NCI-H1092 (cell line): ENCODE data around the gene MASP2.
"Not testable (repeated sequence)": the region's sequence is repeated elsewhere in the genome, so short reads cannot be mapped to it uniquely, and the experiment has no call there.

Source experiments
- DNase-seq: peaks from one replicate; lab custom pipeline; 2025; lab: John Stamatoyannopoulos, UW

MASP2 gene

GRCh38 chr1:11039351-11040104 lies 7.5 kb downstream of the MASP2 start:
- no peak for DNase-seq

DNA sequence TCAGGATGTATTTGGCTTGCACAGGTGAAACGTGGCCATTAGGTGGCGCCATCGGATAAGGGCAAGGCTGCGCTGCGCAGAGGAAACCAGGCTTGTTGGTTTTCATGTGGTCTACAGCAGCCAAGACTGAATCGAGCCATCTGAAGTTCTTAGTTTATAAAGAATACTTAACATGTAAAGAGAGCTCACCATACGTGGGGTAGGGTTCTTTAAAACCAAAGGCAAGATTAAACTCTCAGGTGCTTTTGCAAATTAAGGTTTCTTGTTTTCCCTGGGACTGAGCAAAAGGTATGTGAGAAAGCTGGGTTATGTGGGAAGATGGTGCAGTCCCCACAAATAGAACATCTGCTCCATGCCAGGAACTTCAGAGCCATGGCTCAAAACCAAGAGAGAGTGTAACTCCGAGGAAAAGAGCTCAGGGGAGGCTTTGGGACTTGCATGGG lies 9.3 kb downstream of the MASP2 start:
- DNase-seq = peak; percentile 85

GRCh38 chr1:11037019-11037739 lies 9.9 kb downstream of the MASP2 start:
- not testable (repeated sequence) for DNase-seq

GRCh38 chr1:11031624-11032262 lies 15.3 kb downstream of the MASP2 start:
- no peak for DNase-seq

DNA sequence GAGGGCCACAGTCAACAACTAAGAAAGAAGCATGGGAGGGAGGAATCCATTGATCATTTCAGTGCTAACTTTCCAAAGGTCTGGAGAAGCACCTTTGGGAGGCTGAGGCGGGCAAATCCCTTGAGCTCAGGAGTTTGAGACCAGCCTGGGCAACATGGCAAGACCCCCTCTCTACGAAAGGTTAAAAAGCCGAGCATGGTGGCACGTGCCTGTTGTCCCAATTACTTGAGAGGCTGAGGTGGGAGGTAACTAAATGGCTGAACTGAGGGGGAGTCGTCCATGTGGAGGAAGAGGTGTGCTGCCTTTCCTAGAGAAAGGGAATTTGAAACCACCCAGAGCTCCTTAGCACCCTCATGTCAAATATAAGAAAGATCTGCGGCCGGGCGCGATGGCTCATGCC lies 16.2 kb downstream of the MASP2 start:
- no peak for DNase-seq

GRCh38 chr1:11028018-11028417 lies 19.0 kb downstream of the MASP2 start:
- DNase-seq = no peak

DNA sequence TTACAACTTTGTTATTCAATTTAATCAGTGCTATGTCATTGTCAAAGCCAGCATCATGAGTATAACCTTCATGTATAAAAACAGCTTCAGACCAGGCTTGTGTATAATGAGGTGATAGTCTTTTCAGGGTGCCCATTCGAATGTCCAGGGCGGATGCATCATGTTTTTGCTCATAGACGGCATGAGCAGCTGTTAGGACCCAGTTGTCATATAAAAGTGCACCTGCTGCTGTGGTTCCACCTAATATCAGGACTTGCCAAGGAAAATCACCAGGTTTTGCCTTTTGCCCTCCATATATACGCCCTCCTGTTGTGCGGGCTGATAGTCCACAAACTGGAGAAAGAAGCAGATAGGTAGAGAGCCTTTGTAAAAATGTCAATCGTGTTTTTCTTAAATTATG lies 19.7 kb downstream of the MASP2 start:
- DNase-seq = no peak

DNA sequence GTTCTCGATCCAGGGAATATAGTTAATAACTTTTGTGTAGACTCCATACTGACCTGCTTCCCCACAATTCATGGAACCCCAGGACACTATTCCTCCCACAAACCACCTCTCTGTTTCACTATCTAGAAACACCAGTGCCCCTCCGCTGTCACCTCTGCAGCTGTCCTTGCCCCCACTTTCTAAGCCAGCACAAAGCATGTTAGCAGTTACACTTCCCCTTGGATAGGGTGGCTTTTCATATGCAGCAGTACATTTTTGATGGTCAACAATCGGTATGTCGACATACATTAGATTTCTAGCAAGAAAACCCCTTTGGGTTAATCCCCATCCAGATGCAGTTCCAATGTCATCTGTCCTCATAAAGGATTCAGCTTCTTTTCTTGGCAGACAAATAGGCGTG lies 20.1 kb downstream of the MASP2 start:
- DNase-seq = no peak

DNA sequence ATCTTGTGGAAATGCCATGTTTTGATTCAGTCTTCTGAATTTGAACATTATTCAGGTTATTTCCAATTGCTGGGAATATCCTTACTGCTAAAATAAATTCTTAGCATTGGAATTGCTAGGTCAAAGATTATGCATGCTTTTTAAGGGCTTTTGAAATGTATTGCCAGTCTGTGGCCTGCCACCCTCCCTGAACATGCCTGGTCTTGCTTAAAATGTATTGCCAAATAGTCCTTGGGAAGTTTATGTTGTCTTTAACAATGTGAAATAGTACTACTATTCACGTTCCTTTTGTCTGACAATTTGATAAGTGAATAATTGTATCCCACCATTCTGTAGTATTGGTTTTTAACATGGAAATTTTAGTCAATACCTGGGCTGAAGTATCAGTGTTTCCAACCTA lies 21.0 kb downstream of the MASP2 start:
- DNase-seq = no peak

DNA sequence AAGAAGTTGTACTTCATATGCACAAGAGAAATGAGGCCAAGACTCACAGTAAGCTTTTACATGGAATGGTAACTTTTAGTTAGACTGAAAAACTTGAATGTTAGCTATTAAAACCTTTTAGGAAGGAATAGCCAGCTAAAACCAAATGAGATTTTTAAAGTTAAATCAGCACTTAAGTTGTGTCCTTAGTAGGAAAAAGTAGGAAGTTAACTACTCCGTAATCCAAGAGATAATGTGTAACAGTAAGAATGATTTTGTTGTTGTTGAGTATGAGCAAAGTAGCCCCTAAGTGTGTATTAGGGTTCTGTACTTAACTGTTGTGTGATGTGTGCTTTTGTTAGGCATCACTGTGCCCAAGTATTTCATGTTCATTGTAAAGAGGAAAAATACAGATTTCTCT lies 21.4 kb downstream of the MASP2 start:
- no peak for DNase-seq

DNA sequence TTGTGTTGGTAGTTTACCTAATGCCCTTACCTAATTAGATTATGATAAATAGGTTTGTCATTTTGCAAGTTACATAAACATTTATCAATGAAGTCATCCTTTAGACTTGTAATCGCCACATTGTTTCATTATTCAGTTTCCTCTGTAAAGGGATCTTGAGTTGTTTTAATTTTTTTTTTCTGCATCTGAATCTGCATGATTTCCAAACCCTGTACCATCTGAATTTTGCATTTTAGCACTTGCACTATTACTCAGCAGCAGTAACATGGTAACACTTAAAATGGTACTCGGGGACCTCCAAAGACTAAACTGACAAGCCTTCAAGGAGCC lies 22.2 kb downstream of the MASP2 start:
- DNase-seq = no peak

GRCh38 chr1:11024154-11024873 lies 22.7 kb downstream of the MASP2 start:
- no peak for DNase-seq

DNA sequence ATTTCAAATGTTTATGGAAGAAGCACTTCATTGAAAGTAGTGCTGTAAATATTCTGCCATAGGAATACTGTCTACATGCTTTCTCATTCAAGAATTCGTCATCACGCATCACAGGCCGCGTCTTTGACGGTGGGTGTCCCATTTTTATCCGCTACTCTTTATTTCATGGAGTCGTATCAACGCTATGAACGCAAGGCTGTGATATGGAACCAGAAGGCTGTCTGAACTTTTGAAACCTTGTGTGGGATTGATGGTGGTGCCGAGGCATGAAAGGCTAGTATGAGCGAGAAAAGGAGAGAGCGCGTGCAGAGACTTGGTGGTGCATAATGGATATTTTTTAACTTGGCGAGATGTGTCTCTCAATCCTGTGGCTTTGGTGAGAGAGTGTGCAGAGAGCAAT lies 23.8 kb downstream of the MASP2 start:
- DNase-seq = no peak

GRCh38 chr1:11019971-11020370 lies 27.1 kb downstream of the MASP2 start:
- DNase-seq = no peak

- not testable (repeated sequence) for DNase-seq
Measured at GRCh38 chr1:11019358-11019757, 27.7 kb downstream of the MASP2 start.

DNA sequence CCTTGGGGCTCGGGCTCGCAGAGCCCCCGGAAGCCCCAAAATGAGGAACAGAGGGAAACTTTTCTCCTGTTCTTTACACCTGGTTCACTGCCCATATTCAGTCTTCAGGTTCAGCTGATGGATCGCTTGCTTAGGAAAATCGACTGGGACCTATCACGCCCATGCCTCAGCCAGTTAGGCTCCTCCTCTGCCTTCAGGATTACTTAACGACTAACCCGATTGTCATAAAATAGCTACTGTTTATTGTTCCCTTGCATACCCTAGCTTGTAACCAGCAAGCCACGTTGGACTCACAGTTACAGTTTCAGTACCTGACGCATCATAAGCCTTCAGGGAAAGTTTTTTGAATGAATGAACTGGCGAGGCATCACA lies 33.9 kb downstream of the MASP2 start:
- DNase-seq = no peak

DNA sequence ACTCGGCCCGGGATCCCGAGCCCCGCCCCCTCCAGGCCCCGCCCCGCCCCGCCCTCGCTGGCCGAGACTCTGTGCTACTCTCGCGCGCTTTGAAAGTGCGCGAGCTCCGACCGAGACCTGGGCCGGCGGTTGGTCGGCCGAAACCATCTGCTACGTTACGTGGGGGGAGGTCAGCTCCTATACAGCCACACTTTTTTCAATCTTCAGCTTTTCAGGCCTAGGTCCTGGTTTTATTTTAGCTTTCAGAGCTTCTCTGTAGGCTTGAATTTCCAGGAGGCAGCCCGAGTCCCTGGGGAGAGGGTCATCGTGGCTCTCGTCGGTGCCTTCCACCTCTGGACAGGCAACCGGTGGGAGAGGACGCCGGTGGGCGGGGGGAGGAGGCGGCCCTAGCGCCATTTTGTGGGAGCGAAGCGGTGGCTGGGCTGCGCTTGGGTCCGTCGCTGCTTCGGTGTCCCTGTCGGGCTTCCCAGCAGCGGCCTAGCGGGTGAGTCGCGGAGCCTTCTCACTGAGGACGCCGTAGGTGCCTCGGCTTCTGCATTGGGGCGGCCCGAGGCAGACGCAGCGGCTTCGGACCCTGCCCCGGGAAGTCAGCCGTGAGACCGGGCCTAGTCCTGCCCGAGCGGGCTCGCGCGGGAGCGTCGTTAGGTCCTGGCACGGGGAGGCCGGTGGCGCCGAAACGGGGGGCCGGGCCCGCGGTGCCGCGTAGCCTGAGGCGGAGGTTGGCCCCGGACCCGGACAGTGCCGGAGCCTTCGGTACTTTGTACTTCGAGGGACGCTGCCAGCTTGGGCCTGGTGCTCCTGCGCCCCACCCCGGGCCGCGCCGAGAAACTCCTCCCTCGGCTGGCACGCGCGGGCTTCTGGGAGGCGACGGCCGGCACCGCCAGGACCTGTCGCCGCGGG lies 34.5 kb downstream of the MASP2 start, which contains the start of gene TARDBP:
TSS of gene TARDBP (plus strand) at position 395 of the 900 bp plus-strand sequence. CDS start 1,074 bp downstream, outside the sequence.
- DNase-seq = peak; percentile 92

DNA sequence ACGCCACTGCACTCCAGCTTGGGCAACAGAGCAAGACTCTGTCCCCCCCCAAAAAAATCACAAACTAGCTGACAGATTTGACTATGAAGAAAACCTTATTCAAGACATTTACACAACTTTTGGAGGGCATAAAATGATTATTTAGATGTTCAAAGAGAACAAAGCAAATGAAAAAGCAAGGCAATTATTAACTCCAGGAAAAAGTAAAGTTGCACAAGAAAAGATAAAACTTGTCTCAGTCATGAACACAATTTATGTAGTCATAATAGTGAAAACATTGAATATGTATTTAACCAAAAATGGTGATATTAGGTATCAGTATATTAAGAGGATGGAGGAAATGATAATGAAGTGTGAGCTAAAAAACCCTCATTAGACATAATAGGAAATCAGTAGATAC lies 46.5 kb downstream of the MASP2 start:
- no peak for DNase-seq

DNA sequence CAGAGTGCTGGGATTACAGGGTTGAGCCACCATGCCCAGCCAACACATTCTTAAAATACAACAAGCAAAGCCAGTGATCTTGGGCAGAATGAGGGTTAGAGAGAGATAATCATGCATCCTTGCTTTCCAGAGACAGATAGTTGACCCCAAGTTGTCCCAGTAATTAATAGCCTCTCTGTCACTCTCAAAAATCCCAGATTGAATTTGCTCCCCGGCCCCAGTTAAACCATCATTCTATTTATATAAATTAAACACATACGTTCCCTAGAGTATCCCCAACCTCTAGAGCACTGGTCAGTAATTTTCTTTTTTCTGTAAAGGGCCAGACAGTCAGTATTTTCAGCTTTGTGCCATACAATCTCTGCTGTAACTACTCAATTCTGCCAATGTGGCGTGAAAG lies 50.9 kb downstream of the MASP2 start:
- DNase-seq = no peak

- DNase-seq = no peak
Measured at GRCh38 chr1:10992864-10993263, 54.2 kb downstream of the MASP2 start.

GRCh38 chr1:10992004-10992403 lies 55.0 kb downstream of the MASP2 start:
- DNase-seq = not testable (repeated sequence)
